Prostate gland (tissue), 2 donors: ENCODE measurements around the gene PEX13. TPM values are rescaled to one million over a fixed set of nuclear protein-coding genes. Genes with fewer than 3 reads are reported as not detected.
"Not testable (repeated sequence)": the region's sequence is repeated elsewhere in the genome, so short reads cannot be mapped to it uniquely, and the experiment has no call there.

Experiments
- DNase-seq: peaks from one replicate; pipeline ENCODE4 v3.0.0-alpha.2; 2019; ENCODE audit warnings: low spot score
- H3K27ac ChIP-seq, 2 donors: fragments of 200-600 bp; sonication (generic); 2 replicates each; pipeline ENCODE4 v1.5.1; 2017 to 2019
- H3K27me3 ChIP-seq: fragments of 200-600 bp; sonication (generic); replicated peaks from 2 replicates; pipeline ENCODE4 v1.5.1; 2019; ENCODE audit not compliant: insufficient read depth
- H3K36me3 ChIP-seq, 2 donors: fragments of 200-600 bp; sonication (generic); 1 replicate in 1 of 2; 2 replicates in 1 of 2; pipeline versions ENCODE4 v1.5.1 to v1.8.1; 2017 to 2019
- H3K4me1 ChIP-seq: fragments of 200-600 bp; sonication (generic); replicated peaks from 2 replicates; pipeline ENCODE4 v1.5.1; 2019
- H3K4me3 ChIP-seq, 2 donors: fragments of 200-600 bp; sonication (generic); 2 replicates each; pipeline ENCODE4 v1.5.1; 2017 to 2019
- H3K9me3 ChIP-seq: fragments of 200-600 bp; sonication (generic); 2 replicates; pipeline ENCODE4 v1.5.1; 2017
- CTCF ChIP-seq, 4 experiments: fragments of 200-600 bp in 2 of 4; fragments of 450-650 bp in 2 of 4; sonication (generic) in 2 of 4; IDR thresholded peaks; 1 replicate in 3 of 4; 2 replicates in 1 of 4; pipeline ENCODE4 v1.5.1; 2016 to 2019; ENCODE audit warnings: antibody characterized with exemption in 4 of 4, mild to moderate bottlenecking in 2 of 4, moderate library complexity in 2 of 4
- POLR2A ChIP-seq: fragments of 450-650 bp; IDR thresholded peaks from one replicate; pipeline ENCODE4 v1.6.1; 2016; ENCODE audit warnings: antibody characterized with exemption, mild to moderate bottlenecking
- POLR2AphosphoS5 ChIP-seq: sonication (generic); formaldehyde crosslinking; IDR thresholded peaks from one replicate; pipeline ENCODE4 v1.6.1; 2017; ENCODE audit warnings: antibody characterized with exemption
- WGBS: methylation state at CpG from one replicate; pipeline ENCODE4 v1.1.5; 2018; 5-methylcytosine and 5-hydroxymethylcytosine counted together
- intact Hi-C: fragments of 100-400 bp; cut with DNase I; formaldehyde crosslinking; loops from one replicate; pipeline ENCODE4 v1.14.2; 2022
- total RNA-seq, 2 donors: library from RNA; depleted of rRNA; stranded (reverse); fragments of >200 nt; gene quantifications; one replicate each; pipeline ENCODE4 v1.1.0, GENCODE V29; 2016

The PEX13 gene
- total RNA-seq, 2 donors from 2014 or later = 31.7 to 63.8 TPM

- 58% methylated on average over 3 of the region's 3 CpGs for WGBS
- H3K27me3 ChIP-seq = no peaks in the 10 kb centered on the region
- intact Hi-C loops = no loop called here
- no peak overlapping the region for H3K27ac ChIP-seq
- H3K9me3 ChIP-seq = no peaks in the 10 kb centered on the region
- no peaks in the 10 kb centered on the region for H3K36me3 ChIP-seq
- no peak overlapping the region for H3K4me3 ChIP-seq
- TF ChIP-seq POLR2A (no peak), CTCF (IDR thresholded peaks at IDR 0.05) (no peak), POLR2AphosphoS5 (no peak)
- no peak for DNase-seq
- H3K4me1 ChIP-seq = no peaks in the 10 kb centered on the region
Measured at GRCh38 chr2:60976256-60976850, 41.2 kb upstream of the PEX13 start.

- WGBS = 52% methylated on average over 5 of the region's 5 CpGs
- Histone ChIP-seq H3K27me3 (no peaks in the 10 kb centered on the region), H3K9me3 (no peaks in the 10 kb centered on the region), H3K4me3 (no peak overlapping the region), H3K27ac (no peak overlapping the region), H3K36me3 (no peaks in the 10 kb centered on the region), H3K4me1 (no peaks in the 10 kb centered on the region)
- DNase-seq = no peak
- intact Hi-C loops = no loop called here
- no peak for TF ChIP-seq CTCF (IDR thresholded peaks at IDR 0.05)
- no peak for TF ChIP-seq POLR2A
- TF ChIP-seq POLR2AphosphoS5 = no peak
Measured at GRCh38 chr2:60976875-60977561, 40.5 kb upstream of the PEX13 start.

- intact Hi-C loops = no loop called here
- H3K36me3 ChIP-seq = no peaks in the 10 kb centered on the region
- H3K4me3 ChIP-seq = no peak overlapping the region
- H3K27ac ChIP-seq = no peak overlapping the region
- no peaks in the 10 kb centered on the region for H3K9me3 ChIP-seq
- WGBS = 85% methylated on average over 1 of the region's 1 CpG
- no peak for DNase-seq
- no peak for TF ChIP-seq POLR2AphosphoS5
- H3K4me1 ChIP-seq = no peaks in the 10 kb centered on the region
- H3K27me3 ChIP-seq = no peaks in the 10 kb centered on the region
Measured at GRCh38 chr2:60977562-60977895, 40.0 kb upstream of the PEX13 start.

GRCh38 chr2:60979231-60979630, 38.3 kb upstream of the PEX13 start:
- intact Hi-C loops = no loop called here
- Histone ChIP-seq H3K9me3 (no peaks in the 10 kb centered on the region), H3K36me3 (no peaks in the 10 kb centered on the region), H3K4me3 (no peak overlapping the region), H3K27me3 (no peaks in the 10 kb centered on the region), H3K27ac (no peak overlapping the region), H3K4me1 (no peaks in the 10 kb centered on the region)
- DNase-seq = no peak
- TF ChIP-seq POLR2A = no peak
- TF ChIP-seq CTCF (IDR thresholded peaks at IDR 0.05) = no peak
- no peak for TF ChIP-seq POLR2AphosphoS5
- WGBS = 90% methylated on average over 4 of the region's 4 CpGs

- no peak for DNase-seq
- no peak overlapping the region for H3K4me3 ChIP-seq
- intact Hi-C loops = no loop called here
- H3K9me3 ChIP-seq = no peaks in the 10 kb centered on the region
- no peaks in the 10 kb centered on the region for H3K36me3 ChIP-seq
- 77% methylated on average over 3 of the region's 3 CpGs for WGBS
- H3K27me3 ChIP-seq = no peaks in the 10 kb centered on the region
- H3K4me1 ChIP-seq = no peaks in the 10 kb centered on the region
- no peak overlapping the region for H3K27ac ChIP-seq
- TF ChIP-seq POLR2A (no peak), POLR2AphosphoS5 (no peak), CTCF (IDR thresholded peaks at IDR 0.05) (no peak)
Measured at GRCh38 chr2:60980071-60980815, 37.3 kb upstream of the PEX13 start.

GRCh38 chr2:60982066-60982465, 35.5 kb upstream of the PEX13 start:
- intact Hi-C loops = not testable (repeated sequence)
- WGBS = 95% methylated on average over 3 of the region's 3 CpGs

More at GRCh38 chr2:60982066-60982465, 35.5 kb upstream of the PEX13 start:
- H3K4me3 ChIP-seq, H3K27me3 ChIP-seq, H3K9me3 ChIP-seq, H3K4me1 ChIP-seq, H3K27ac ChIP-seq, DNase-seq, H3K36me3 ChIP-seq: not testable (repeated sequence)
